ENCODE measurements around the gene COX17.
"Not testable (repeated sequence)": the region's sequence is repeated elsewhere in the genome, so short reads cannot be mapped to it uniquely, and the experiment has no call there.

Gene COX17

DNA sequence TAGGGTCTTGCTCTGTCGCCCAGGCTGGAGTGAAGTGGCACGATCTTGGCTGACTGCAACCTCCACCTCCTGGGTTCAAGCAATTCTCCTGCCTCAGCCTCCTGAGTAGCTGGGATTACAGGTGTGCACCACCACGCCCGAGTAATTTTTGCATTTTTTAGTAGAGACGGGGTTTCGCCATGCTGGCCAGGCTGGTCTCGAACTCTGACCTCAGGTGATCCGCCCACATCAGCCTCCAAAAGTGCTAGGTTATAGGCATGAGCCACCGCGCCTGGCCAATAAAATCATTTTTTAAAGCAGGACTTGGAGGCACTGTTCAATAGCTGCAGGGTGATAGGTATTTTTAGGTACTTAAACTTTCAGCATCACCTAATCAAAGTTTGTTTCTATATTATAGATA lies 1.0 kb upstream of the COX17 start:
- not testable (repeated sequence) for H3K79me1 ChIP-seq (replicated peaks; ENCODE audit: low read length, poor library complexity, severe bottlenecking); DNase-seq; H3K18ac ChIP-seq (ENCODE audit: low read depth in 1 of 2, low read length in 2 of 2); H3K4me2 ChIP-seq (ENCODE audit: low read length, poor library complexity, severe bottlenecking); H3K27ac ChIP-seq (ENCODE audit: low read length, poor library complexity, severe bottlenecking); H3K9ac ChIP-seq (ENCODE audit: low read length); H3K4me1 ChIP-seq (ENCODE audit: control insufficient read depth, insufficient read depth, low read depth, low read length); H3K4ac ChIP-seq (ENCODE audit: low read depth in 1 of 2, low read length in 2 of 2); H4K91ac ChIP-seq (ENCODE audit: low read length); H3K27me3 ChIP-seq (ENCODE audit: control insufficient read depth in 1 of 2, insufficient read depth in 1 of 2, low read length in 2 of 2); H3K14ac ChIP-seq (ENCODE audit: low read length in 2 of 2); H2AK5ac ChIP-seq (ENCODE audit: low read length, severe bottlenecking); H3K4me3 ChIP-seq (ENCODE audit: insufficient read depth in 1 of 2, low read depth in 1 of 2, low read length in 2 of 2); H3K23ac ChIP-seq (ENCODE audit: low read length in 2 of 2); H2BK120ac ChIP-seq (ENCODE audit: low read depth, low read length); H4K8ac ChIP-seq (ENCODE audit: low read length); H2BK15ac ChIP-seq (ENCODE audit: low read depth, poor library complexity, severe bottlenecking); H2AFZ ChIP-seq (ENCODE audit: low read depth, low read length); H2BK12ac ChIP-seq (ENCODE audit: low read length in 2 of 2); H2BK5ac ChIP-seq (ENCODE audit: low read depth, low read length, poor library complexity, severe bottlenecking); H3K9me3 ChIP-seq (ENCODE audit: control insufficient read depth, low read length)
- H3K36me3 ChIP-seq (ENCODE audit: control insufficient read depth in 1 of 2, insufficient read depth in 2 of 2, low read depth in 1 of 2, low read length in 2 of 2): peaks cover 14 to 16% of the 10 kb centered on the region in 2 experiments
- over 99% methylated on average over 8 of the region's 10 CpGs for WGBS

DNA sequence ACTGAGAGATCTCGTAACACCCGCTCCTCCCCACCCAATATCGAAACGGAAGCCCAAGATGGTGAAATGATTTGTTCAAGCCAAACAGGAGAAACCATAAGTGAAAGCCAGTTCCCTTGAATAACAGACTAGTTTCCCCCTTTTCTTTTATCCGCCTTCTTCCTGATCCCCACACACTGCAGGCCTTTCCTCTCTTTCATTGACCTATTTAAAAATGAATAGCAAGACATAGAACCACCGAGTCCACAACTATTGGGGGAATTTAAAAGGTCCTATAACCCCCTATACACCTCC lies 382 bp upstream of the COX17 start:
- Histone ChIP-seq H3K79me1 (replicated peaks; ENCODE audit: low read length, poor library complexity, severe bottlenecking) (peaks cover 10% of the 10 kb centered on the region), H3K14ac (ENCODE audit: low read length in 2 of 2) (no peak overlapping the region)
- 7% methylated on average over 6 of the region's 6 CpGs for WGBS

DNA sequence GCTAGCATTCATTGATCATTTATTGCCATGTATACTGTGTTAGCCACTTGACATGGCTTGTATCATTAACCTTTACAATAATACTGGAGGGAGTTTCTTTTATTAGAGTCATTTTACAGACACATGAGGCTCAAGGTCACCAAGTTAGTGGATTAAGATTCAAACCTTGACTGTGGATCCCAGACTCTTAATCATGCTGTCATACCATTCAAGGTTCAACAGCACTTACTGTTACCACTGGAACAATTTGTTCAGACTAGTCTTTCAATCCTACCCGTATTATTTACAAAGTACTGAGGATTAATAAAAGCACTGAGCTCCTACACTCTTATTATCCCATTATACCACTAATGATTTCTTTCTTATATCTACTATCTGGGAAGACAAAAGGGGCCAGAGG lies 1.2 kb downstream of the COX17 start:
- Histone ChIP-seq H3K27ac (ENCODE audit: low read length, poor library complexity, severe bottlenecking) (no peak overlapping the region), H3K4me2 (ENCODE audit: low read length, poor library complexity, severe bottlenecking) (peak overlapping the region; percentile 75), H3K23ac (ENCODE audit: low read length in 2 of 2) (no peak overlapping the region), H3K4me3 (ENCODE audit: insufficient read depth in 1 of 2, low read depth in 1 of 2, low read length in 2 of 2) (peak overlapping the region in 1 of 2 experiments; percentile 85), H3K36me3 (ENCODE audit: control insufficient read depth in 1 of 2, insufficient read depth in 2 of 2, low read depth in 1 of 2, low read length in 2 of 2) (peaks cover 14 to 37% of the 10 kb centered on the region in 2 experiments), H3K9me3 (ENCODE audit: control insufficient read depth, low read length) (no peaks in the 10 kb centered on the region), H3K18ac (ENCODE audit: low read depth in 1 of 2, low read length in 2 of 2) (no peak overlapping the region), H3K79me1 (replicated peaks; ENCODE audit: low read length, poor library complexity, severe bottlenecking) (peaks cover 10% of the 10 kb centered on the region), H4K91ac (ENCODE audit: low read length) (no peak overlapping the region), H2AK5ac (ENCODE audit: low read length, severe bottlenecking) (no peak overlapping the region), H2BK15ac (ENCODE audit: low read depth, poor library complexity, severe bottlenecking) (no peak overlapping the region), H2BK5ac (ENCODE audit: low read depth, low read length, poor library complexity, severe bottlenecking) (no peak overlapping the region), H2BK12ac (ENCODE audit: low read length in 2 of 2) (no peak overlapping the region), H2AFZ (ENCODE audit: low read depth, low read length) (no peak overlapping the region), H2BK120ac (ENCODE audit: low read depth, low read length) (no peak overlapping the region), H3K4ac (ENCODE audit: low read depth in 1 of 2, low read length in 2 of 2) (no peak overlapping the region), H3K9ac (ENCODE audit: low read length) (peak overlapping the region; percentile 94), H4K8ac (ENCODE audit: low read length) (no peak overlapping the region), H3K14ac (ENCODE audit: low read length in 2 of 2) (no peak overlapping the region), H3K27me3 (ENCODE audit: control insufficient read depth in 1 of 2, insufficient read depth in 1 of 2, low read length in 2 of 2) (no peaks in the 10 kb centered on the region), H3K4me1 (ENCODE audit: control insufficient read depth, insufficient read depth, low read depth, low read length) (no peaks in the 10 kb centered on the region)
- peak; percentile 11 for DNase-seq
- 86% methylated on average over 1 of the region's 1 CpG for WGBS

More for the DNA sequence above, 382 bp upstream of the COX17 start:
- Histone ChIP-seq H3K18ac (ENCODE audit: low read depth in 1 of 2, low read length in 2 of 2) (peak overlapping the region in 1 of 2 experiments; percentile 52), H2BK5ac (ENCODE audit: low read depth, low read length, poor library complexity, severe bottlenecking) (no peak overlapping the region), H3K4me3 (ENCODE audit: insufficient read depth in 1 of 2, low read depth in 1 of 2, low read length in 2 of 2) (peak overlapping the region in 1 of 2 experiments; percentile 85), H3K23ac (ENCODE audit: low read length in 2 of 2) (no peak overlapping the region), H3K27ac (ENCODE audit: low read length, poor library complexity, severe bottlenecking) (no peak overlapping the region), H3K4ac (ENCODE audit: low read depth in 1 of 2, low read length in 2 of 2) (no peak overlapping the region), H3K9ac (ENCODE audit: low read length) (peak overlapping the region; percentile 85), H3K4me1 (ENCODE audit: control insufficient read depth, insufficient read depth, low read depth, low read length) (no peaks in the 10 kb centered on the region), H2AK5ac (ENCODE audit: low read length, severe bottlenecking) (no peak overlapping the region), H2BK12ac (ENCODE audit: low read length in 2 of 2) (no peak overlapping the region), H3K36me3 (ENCODE audit: control insufficient read depth in 1 of 2, insufficient read depth in 2 of 2, low read depth in 1 of 2, low read length in 2 of 2) (peaks cover 14 to 22% of the 10 kb centered on the region in 2 experiments), H4K91ac (ENCODE audit: low read length) (no peak overlapping the region), H3K27me3 (ENCODE audit: control insufficient read depth in 1 of 2, insufficient read depth in 1 of 2, low read length in 2 of 2) (no peaks in the 10 kb centered on the region), H2AFZ (ENCODE audit: low read depth, low read length) (peak overlapping the region; percentile 2), H4K8ac (ENCODE audit: low read length) (peak overlapping the region; percentile 59), H2BK120ac (ENCODE audit: low read depth, low read length) (no peak overlapping the region), H3K9me3 (ENCODE audit: control insufficient read depth, low read length) (no peaks in the 10 kb centered on the region), H3K4me2 (ENCODE audit: low read length, poor library complexity, severe bottlenecking) (peak overlapping the region; percentile 50), H2BK15ac (ENCODE audit: low read depth, poor library complexity, severe bottlenecking) (no peak overlapping the region)
- no peak for DNase-seq

DNA sequence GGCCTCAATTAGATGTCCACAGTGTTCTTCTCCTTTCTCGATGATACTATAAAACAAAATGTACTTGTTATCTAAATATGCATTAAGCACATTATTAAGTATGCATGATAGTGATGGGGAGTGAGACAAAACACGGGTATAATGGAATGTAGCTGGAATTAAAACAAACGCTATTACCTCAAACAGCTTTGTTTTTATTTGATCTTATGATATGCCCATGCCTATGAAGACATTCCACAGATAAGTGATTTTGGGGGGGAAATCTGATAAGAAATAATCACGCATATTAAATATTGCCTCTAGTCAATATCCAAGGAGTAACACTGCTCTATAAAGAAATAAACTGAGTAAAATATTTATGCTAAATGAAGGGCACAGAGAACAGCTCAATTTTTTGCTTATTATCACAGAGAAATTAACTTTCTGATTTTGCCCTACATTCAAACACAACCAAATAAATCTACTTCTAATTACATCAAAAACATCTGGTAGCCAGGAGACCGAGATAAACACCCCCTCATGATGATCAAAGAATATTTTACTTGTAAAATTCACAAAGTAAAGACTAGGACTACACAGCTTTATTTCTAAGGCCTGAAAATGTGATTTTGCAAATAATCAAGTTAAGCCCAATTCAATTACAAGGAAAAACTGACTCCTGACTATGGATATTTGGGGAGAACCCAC lies 1.9 kb downstream of the COX17 start:
- no peak overlapping the region for H3K18ac ChIP-seq (ENCODE audit: low read depth in 1 of 2, low read length in 2 of 2)
- no peak overlapping the region for H2AK5ac ChIP-seq (ENCODE audit: low read length, severe bottlenecking)
- H2BK15ac ChIP-seq (ENCODE audit: low read depth, poor library complexity, severe bottlenecking): no peak overlapping the region
- peak overlapping the region; percentile 94 for H3K9ac ChIP-seq (ENCODE audit: low read length)
- no peak overlapping the region for H3K4ac ChIP-seq (ENCODE audit: low read depth in 1 of 2, low read length in 2 of 2)
- H4K91ac ChIP-seq (ENCODE audit: low read length): no peak overlapping the region
- no peak overlapping the region for H2BK5ac ChIP-seq (ENCODE audit: low read depth, low read length, poor library complexity, severe bottlenecking)
- H3K4me2 ChIP-seq (ENCODE audit: low read length, poor library complexity, severe bottlenecking): no peak overlapping the region
- H3K27me3 ChIP-seq (ENCODE audit: control insufficient read depth in 1 of 2, insufficient read depth in 1 of 2, low read length in 2 of 2): no peaks in the 10 kb centered on the region
- H3K27ac ChIP-seq (ENCODE audit: low read length, poor library complexity, severe bottlenecking): no peak overlapping the region
- H2BK12ac ChIP-seq (ENCODE audit: low read length in 2 of 2): no peak overlapping the region
- no peak overlapping the region for H2BK120ac ChIP-seq (ENCODE audit: low read depth, low read length)
- no peak overlapping the region for H3K23ac ChIP-seq (ENCODE audit: low read length in 2 of 2)
- peak overlapping the region in 1 of 2 experiments; percentile 85 for H3K4me3 ChIP-seq (ENCODE audit: insufficient read depth in 1 of 2, low read depth in 1 of 2, low read length in 2 of 2)
- H2AFZ ChIP-seq (ENCODE audit: low read depth, low read length): no peak overlapping the region
- H4K8ac ChIP-seq (ENCODE audit: low read length): no peak overlapping the region
- H3K4me1 ChIP-seq (ENCODE audit: control insufficient read depth, insufficient read depth, low read depth, low read length): no peaks in the 10 kb centered on the region
- H3K79me1 ChIP-seq (replicated peaks; ENCODE audit: low read length, poor library complexity, severe bottlenecking): peaks cover 10% of the 10 kb centered on the region
- H3K36me3 ChIP-seq (ENCODE audit: control insufficient read depth in 1 of 2, insufficient read depth in 2 of 2, low read depth in 1 of 2, low read length in 2 of 2): peaks cover 14 to 44% of the 10 kb centered on the region in 2 experiments
- DNase-seq: no peak
- H3K9me3 ChIP-seq (ENCODE audit: control insufficient read depth, low read length): no peaks in the 10 kb centered on the region
- H3K14ac ChIP-seq (ENCODE audit: low read length in 2 of 2): no peak overlapping the region
- no CpG with 5 or more reads among the region's 5 CpGs for WGBS

Data from mesenchymal stem cell (in vitro differentiated cells and primary cell).